GM10248 (cell line): ENCODE data around the gene PTPRH.

Experiments used
- CTCF ChIA-PET: fragments of 300-600 bp; sonication (Branson Sonifier 250); formaldehyde crosslinking; extraction: SDS; loops from one replicate; lab custom pipeline; 2021; ENCODE audit warnings: antibody characterized with exemption; lab: Yijun Ruan, JAX
- POLR2A ChIA-PET: fragments of 350-650 bp; sonication (Branson Sonifier 250); formaldehyde crosslinking; extraction: SDS; loops from one replicate; lab custom pipeline; 2020; ENCODE audit warnings: antibody characterized with exemption; lab: Yijun Ruan, JAX
- DNase-seq: peaks from one replicate; pipeline ENCODE4 v3.0.0; 2012; ENCODE audit errors: extremely low spot score
- CTCF ChIP-seq: IDR thresholded peaks from 2 replicates; pipeline ENCODE4 v1.5.1; 2012; ENCODE audit warnings: mild to moderate bottlenecking, low read depth; ENCODE audit errors: extremely low read depth, missing control alignments, control extremely low read depth

Gene PTPRH

GRCh38 chr19:55153652-55154264 lies 55.5 kb downstream of the PTPRH start:
- no peak for DNase-seq
- POLR2A ChIA-PET, result no interaction called here
- CTCF ChIA-PET, result interaction anchor here (1.6 to 2.1 kb wide), 2 partner anchors 13 to 21 kb away, joined by 4 to 8 read pairs; no protein-coding TSS in a partner anchor
- TF ChIP-seq CTCF, result no peak

GRCh38 chr19:55152017-55152416 lies 57.3 kb downstream of the PTPRH start:
- no peak for DNase-seq
- POLR2A ChIA-PET, result no interaction called here
- CTCF ChIA-PET, result interaction anchor here (0.9 to 2.2 kb wide), 3 partner anchors 8 to 13 kb away, joined by 3 to 11 read pairs (median 11); no protein-coding TSS in a partner anchor
- no peak for TF ChIP-seq CTCF

- CTCF ChIA-PET, result interaction anchor here (1.2 kb wide), 1 partner anchor 13 kb away, joined by 3 read pairs; no protein-coding TSS in a partner anchor
- DNase-seq, result no peak
- POLR2A ChIA-PET, result no interaction called here
- no peak for TF ChIP-seq CTCF
Measured at GRCh38 chr19:55149078-55150003, 60.0 kb downstream of the PTPRH start, which contains the start of gene TNNT1. Gene TNNT1, minus strand, starts transcription at chr19:55149206. Its CDS starts 2,049 bp downstream, at chr19:55147157.

GRCh38 chr19:55147545-55148251 lies 61.6 kb downstream of the PTPRH start:
- no peak for DNase-seq
- ChIA-PET POLR2A (no interaction called here), CTCF (interaction anchor here (0.9 to 1.7 kb wide), 5 partner anchors 11 to 237 kb away, joined by 3 to 10 read pairs (median 3); partner anchors contain the start of gene TMEM238)
- no peak for TF ChIP-seq CTCF

GRCh38 chr19:55146705-55147273 lies 62.5 kb downstream of the PTPRH start:
- ChIA-PET POLR2A (interaction anchor here (0.6 kb wide), 1 partner anchor 164 kb away, joined by 3 read pairs; no protein-coding TSS in a partner anchor), CTCF (interaction anchor here (0.9 to 1.7 kb wide), 6 partner anchors 10 to 238 kb away, joined by 3 to 10 read pairs (median 3); partner anchors contain the start of gene TMEM238)
- DNase-seq, result peak; percentile 31
- TF ChIP-seq CTCF, result no peak
